ENCODE measurements around the gene USP27X. TPM values are rescaled to one million over a fixed set of nuclear protein-coding genes. Genes with fewer than 3 reads are reported as not detected.
A peak's percentile ranks its signal among the peaks of the same experiment; 100 is the strongest.

Gene USP27X
- total and polyA plus RNA-seq, 8 donors = 0.72 to 5.7 (median 1.5) TPM

DNA sequence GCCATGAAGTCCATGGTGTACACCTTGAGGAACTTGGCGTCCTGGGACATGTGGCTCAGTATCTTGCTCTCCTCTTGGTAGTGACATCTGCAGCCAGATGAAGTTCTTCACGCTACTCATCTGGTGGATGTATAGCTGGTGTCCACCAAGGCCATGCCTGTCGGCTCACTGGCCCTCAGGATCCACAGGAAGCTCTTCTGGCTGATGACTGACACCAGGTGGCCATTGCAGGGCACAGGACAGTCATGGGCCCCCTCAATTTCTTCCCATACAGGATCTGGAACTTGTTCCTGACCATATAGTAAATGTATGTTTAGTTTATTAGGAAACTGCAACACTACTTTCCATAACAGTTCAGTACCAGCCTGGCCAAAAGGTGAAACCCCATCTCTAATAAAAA is 32.8 kb downstream of the USP27X start:
- Histone ChIP-seq H3K9me3 (no peaks in the 10 kb centered on the region), H3K27me3 (no peaks in the 10 kb centered on the region), H3K4me1 (no peaks in the 10 kb centered on the region), H3K4me3 (no peak overlapping the region), H3K36me3 (no peaks in the 10 kb centered on the region), H3K27ac (no peak overlapping the region)
- ATAC-seq (no peak), FAIRE-seq (no peak), DNase-seq (no peak)
- WGBS, 2 donors = 54 to 68% methylated on average over 3 of the region's 3 CpGs
- intact Hi-C loops (cut with DNase I) = loop anchor here in 1 of 3 donors (10.0 kb wide), 1 partner anchor 163 kb away; no protein-coding TSS in a partner anchor
- TF ChIP-seq, protein P1, sequence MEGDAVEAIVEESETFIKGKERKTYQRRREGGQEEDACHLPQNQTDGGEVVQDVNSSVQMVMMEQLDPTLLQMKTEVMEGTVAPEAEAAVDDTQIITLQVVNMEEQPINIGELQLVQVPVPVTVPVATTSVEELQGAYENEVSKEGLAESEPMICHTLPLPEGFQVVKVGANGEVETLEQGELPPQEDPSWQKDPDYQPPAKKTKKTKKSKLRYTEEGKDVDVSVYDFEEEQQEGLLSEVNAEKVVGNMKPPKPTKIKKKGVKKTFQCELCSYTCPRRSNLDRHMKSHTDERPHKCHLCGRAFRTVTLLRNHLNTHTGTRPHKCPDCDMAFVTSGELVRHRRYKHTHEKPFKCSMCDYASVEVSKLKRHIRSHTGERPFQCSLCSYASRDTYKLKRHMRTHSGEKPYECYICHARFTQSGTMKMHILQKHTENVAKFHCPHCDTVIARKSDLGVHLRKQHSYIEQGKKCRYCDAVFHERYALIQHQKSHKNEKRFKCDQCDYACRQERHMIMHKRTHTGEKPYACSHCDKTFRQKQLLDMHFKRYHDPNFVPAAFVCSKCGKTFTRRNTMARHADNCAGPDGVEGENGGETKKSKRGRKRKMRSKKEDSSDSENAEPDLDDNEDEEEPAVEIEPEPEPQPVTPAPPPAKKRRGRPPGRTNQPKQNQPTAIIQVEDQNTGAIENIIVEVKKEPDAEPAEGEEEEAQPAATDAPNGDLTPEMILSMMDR (IDR thresholded peaks at IDR 0.05) = no peak

DNA sequence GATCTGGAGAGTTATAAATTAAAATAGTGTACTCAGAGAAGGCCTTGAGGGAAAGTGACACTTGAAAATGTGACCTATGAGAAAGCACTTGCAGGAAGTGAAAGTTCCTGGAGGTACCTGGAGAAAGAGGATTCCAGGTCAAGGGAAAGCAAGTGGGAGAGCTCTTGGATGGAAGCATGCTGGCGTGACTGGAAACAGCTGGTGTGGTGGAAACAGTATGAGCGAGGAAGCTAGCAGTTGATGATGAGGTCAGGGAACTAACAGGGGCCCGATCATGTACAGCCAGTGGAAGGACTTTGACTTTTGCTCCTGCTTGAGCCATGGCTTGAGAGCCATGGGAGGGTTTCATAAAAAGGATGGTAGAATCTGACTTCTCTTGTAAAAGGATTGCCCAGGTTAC is 33.6 kb downstream of the USP27X start:
- Histone ChIP-seq H3K36me3 (no peaks in the 10 kb centered on the region), H3K4me1 (no peaks in the 10 kb centered on the region), H3K4me3 (no peak overlapping the region), H3K9me3 (no peaks in the 10 kb centered on the region), H3K27me3 (no peaks in the 10 kb centered on the region), H3K27ac (no peak overlapping the region)
- WGBS, 2 donors = 57 to 68% methylated on average over 3 of the region's 3 CpGs
- FAIRE-seq (no peak), ATAC-seq (no peak), DNase-seq (no peak)
- intact Hi-C loops (cut with DNase I) = loop anchor here in 1 of 3 donors (10.0 kb wide), 1 partner anchor 162 kb away; no protein-coding TSS in a partner anchor
- TF ChIP-seq, protein P1 (IDR thresholded peaks at IDR 0.05) = no peak

DNA sequence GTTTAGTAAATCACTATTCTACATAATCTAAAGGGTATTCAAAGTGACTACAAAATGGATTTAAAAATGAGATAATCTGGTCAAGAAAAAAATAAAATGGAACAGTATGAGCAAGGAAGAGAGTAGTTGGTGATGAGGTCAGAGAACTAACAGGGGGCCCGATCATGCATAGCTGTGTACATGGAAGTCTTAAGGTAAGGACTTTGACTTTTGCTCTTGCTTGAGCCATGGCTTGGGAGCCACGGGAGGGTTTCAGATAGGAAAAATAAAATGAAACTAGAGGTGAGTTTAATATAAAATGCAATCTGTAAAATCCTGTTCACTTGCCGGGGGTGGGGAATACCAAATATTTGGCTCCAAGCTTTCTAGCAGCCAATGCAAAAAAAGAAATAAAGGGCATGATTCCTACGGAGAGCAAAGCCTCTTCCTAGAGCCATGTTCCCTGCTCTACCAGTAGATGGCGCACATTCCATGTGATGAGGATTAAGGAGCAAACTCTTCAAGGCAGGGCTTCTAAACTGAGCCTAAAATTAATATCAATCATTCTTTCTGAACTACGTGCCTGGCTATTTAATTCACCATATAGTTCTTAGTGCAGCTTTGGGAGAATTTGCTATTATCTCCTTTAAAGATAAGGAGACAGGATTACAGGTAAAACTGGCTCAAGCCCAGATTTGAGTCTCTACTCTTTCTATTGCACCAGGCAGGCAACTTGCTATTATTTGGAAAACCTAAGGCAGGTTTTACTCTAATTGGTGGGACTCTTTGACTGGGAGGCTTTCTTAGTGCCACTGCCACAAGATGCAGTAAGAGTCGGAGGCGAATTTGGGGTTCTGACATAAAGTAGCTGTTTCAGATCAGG is 36.3 kb downstream of the USP27X start:
- Histone ChIP-seq H3K4me3 (no peak overlapping the region), H3K36me3 (no peaks in the 10 kb centered on the region), H3K4me1 (no peaks in the 10 kb centered on the region), H3K27ac (no peak overlapping the region), H3K9me3 (no peaks in the 10 kb centered on the region), H3K27me3 (no peaks in the 10 kb centered on the region)
- FAIRE-seq = no peak
- intact Hi-C loops (cut with DNase I) = loop anchor here in 1 of 3 donors (10.0 kb wide), 1 partner anchor 159 kb away; no protein-coding TSS in a partner anchor
- peak; percentile 53 to 92 (median 85) for ATAC-seq
- TF ChIP-seq, protein P1 (IDR thresholded peaks at IDR 0.05) = peak; percentile 70 to 82 (median 73)
- DNase-seq = peak in 3 of 6 donors; percentile 21 to 47 (median 24)
- WGBS, 2 donors = 17 to 21% methylated on average over 8 of the region's 8 CpGs

DNA sequence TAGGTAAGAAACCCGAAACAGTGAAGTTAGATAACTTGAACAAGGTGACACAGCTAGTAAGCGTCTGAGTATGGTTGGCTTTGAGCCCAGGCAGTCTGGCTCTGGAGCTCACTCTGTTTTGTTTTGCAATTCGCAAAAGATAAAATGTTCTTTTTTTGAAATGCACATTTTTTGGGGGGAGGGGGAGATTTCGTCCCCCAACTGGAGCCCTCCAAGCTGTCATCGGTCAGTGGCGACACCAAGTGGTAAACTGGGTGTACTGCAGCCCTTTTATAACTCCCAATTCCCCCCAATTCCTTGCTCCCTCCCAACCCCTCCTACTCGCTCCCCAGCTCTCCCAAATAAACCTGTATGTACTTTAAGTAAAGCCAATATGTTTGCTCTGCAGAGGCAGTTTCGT is 40.3 kb downstream of the USP27X start:
- no peak for ATAC-seq
- DNase-seq = peak in 4 of 6 donors; percentile 14 to 39 (median 23)
- FAIRE-seq = no peak
- TF ChIP-seq, protein P1 (IDR thresholded peaks at IDR 0.05) = peak; percentile 57 to 69 (median 62)
- H3K36me3 ChIP-seq = no peaks in the 10 kb centered on the region
- no peak overlapping the region for H3K27ac ChIP-seq
- H3K27me3 ChIP-seq = no peaks in the 10 kb centered on the region
- H3K4me3 ChIP-seq = no peak overlapping the region
- no peaks in the 10 kb centered on the region for H3K9me3 ChIP-seq
- H3K4me1 ChIP-seq = no peaks in the 10 kb centered on the region
- intact Hi-C loops (cut with DNase I) = loop anchor here in 1 of 3 donors (10.0 kb wide), 1 partner anchor 155 kb away; no protein-coding TSS in a partner anchor
- 3 to 7% methylated on average over 8 of the region's 8 CpGs for WGBS, 2 donors

DNA sequence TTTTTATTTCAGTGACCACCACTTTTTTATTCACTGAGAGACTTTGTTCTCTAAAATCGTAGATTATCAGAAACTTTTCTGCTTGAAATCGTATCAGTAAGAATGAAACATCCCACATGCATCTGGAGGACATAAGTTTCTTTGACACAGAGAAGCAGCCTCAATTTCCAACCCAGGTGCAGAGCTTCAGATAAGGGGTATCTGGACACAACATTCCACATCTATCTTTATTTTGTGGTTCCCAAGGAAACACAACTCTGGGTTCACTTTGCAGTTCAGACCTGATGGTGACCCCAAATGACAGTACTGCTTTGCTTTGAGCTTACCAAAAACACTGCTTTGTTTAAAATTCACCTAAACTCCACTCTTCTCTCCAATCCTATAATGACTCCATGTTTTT is 41.8 kb downstream of the USP27X start:
- no peak for ATAC-seq
- Histone ChIP-seq H3K4me1 (no peaks in the 10 kb centered on the region), H3K4me3 (no peak overlapping the region), H3K9me3 (no peaks in the 10 kb centered on the region), H3K27ac (no peak overlapping the region), H3K36me3 (no peaks in the 10 kb centered on the region), H3K27me3 (no peaks in the 10 kb centered on the region)
- DNase-seq = no peak
- TF ChIP-seq, protein P1 (IDR thresholded peaks at IDR 0.05) = no peak
- WGBS, 2 donors = 60 to 68% methylated on average over 2 of the region's 2 CpGs
- no peak for FAIRE-seq
- intact Hi-C loops (cut with DNase I) = no loop called here

Data from pancreas (tissue), 10 donors.